Body of pancreas (tissue), 4 donors: Measurements from ENCODE around the gene MRI1. TPM values are rescaled to one million over a fixed set of nuclear protein-coding genes. Genes with fewer than 3 reads are reported as not detected.

Experiments
- ATAC-seq: fragments of 150-250 bp; one replicate; pipeline ENCODE4 v1.9.1; 2016
- DNase-seq, 4 donors: peaks; one replicate each; pipeline ENCODE4 v3.0.0-alpha.2; 2019
- H3K27ac ChIP-seq, 4 donors: fragments of 200-600 bp; sonication (generic); 1 replicate in 3 of 4; 2 replicates in 1 of 4; pipeline versions ENCODE4 v1.5.1 to v1.6.1; 2016 to 2019; ENCODE audit warnings: mild to moderate bottlenecking in 1 of 4, mixed read lengths in 1 of 4, moderate library complexity in 1 of 4
- H3K27me3 ChIP-seq, 2 donors: fragments of 200-600 bp; sonication (generic); one replicate each; pipeline ENCODE4 v1.6.0; 2016; ENCODE audit warnings: mild to moderate bottlenecking in 1 of 2
- H3K36me3 ChIP-seq, 2 donors: fragments of 200-600 bp; sonication (generic); replicated peaks in 1 of 2; 2 replicates each; pipeline ENCODE4 v1.5.1; 2016; ENCODE audit warnings: low read depth in 2 of 2; ENCODE audit not compliant: insufficient read depth in 1 of 2
- H3K4me1 ChIP-seq: fragments of 200-600 bp; sonication (generic); one replicate; pipeline ENCODE4 v1.6.0; 2016
- H3K4me3 ChIP-seq, 2 donors: fragments of 200-600 bp; sonication (generic); 1 replicate in 1 of 2; 2 replicates in 1 of 2; pipeline ENCODE4 v1.5.1; 2016 to 2019
- H3K9me3 ChIP-seq, 3 donors: fragments of 200-600 bp; sonication (generic); 1 replicate in 2 of 3; 2 replicates in 1 of 3; pipeline ENCODE4 v1.5.1; 2016
- CTCF ChIP-seq, 7 experiments: fragments of 450-650 bp in 4 of 7; fragments of 200-600 bp in 3 of 7; sonication (generic) in 3 of 7; IDR thresholded peaks; one replicate each; pipeline ENCODE4 v1.5.1; 2016 to 2019; ENCODE audit warnings: antibody characterized with exemption in 7 of 7
- POLR2A ChIP-seq, 3 donors: fragments of 450-650 bp; IDR thresholded peaks; one replicate each; pipeline ENCODE4 v1.6.1; 2016; ENCODE audit warnings: antibody characterized with exemption in 3 of 3, mild to moderate bottlenecking in 2 of 3
- WGBS, 2 donors: methylation state at CpG; one replicate each; pipeline ENCODE4 v1.1.5; 2017; 5-methylcytosine and 5-hydroxymethylcytosine counted together
- intact Hi-C: fragments of 100-400 bp; cut with DNase I; formaldehyde crosslinking; loops from one replicate; pipeline ENCODE4 v1.15.1; 2023
- total RNA-seq, 2 donors: library from RNA; depleted of rRNA; stranded (reverse); fragments of >200 nt; gene quantifications; one replicate each; pipeline ENCODE4 v1.1.0, GENCODE V29; 2016

MRI1 gene
- total RNA-seq, 2 donors from 2014 or later, result 69.0 to 82.7 TPM

DNA sequence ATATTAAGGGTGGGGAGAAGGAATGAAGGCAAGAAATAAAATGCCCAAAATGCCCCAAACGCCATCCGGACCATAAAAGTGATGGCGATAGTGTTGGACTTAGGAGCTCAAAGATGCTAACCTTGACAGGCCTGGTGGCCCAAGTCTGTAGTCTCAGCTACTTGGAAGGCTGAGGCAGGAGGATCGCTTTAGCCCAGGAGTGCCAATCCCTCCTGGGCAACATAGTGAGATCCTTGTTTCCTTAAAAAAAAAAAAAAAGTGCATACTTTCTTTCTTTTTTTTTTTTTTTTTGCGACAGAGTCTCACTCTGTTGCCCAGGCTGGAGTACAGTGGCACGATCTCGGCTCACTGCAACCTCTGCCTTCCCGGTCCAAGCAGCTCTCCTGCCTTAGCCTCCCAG is 32.0 kb upstream of the MRI1 start:
- no peaks in the 10 kb centered on the region for H3K36me3 ChIP-seq
- H3K27me3 ChIP-seq, result no peaks in the 10 kb centered on the region
- peak overlapping the region in 1 of 2 donors; percentile 13 for H3K4me3 ChIP-seq
- TF ChIP-seq POLR2A (IDR thresholded peaks at IDR 0.05) (no peak), CTCF (IDR thresholded peaks at IDR 0.05) (no peak)
- H3K27ac ChIP-seq, result no peak overlapping the region
- intact Hi-C loops, result no loop called here
- H3K9me3 ChIP-seq, result no peaks in the 10 kb centered on the region
- 84 to 90% methylated on average over 6 to 8 of the region's 8 CpGs for WGBS, 2 donors
- ATAC-seq (no peak), DNase-seq (no peak)
- H3K4me1 ChIP-seq, result peaks cover 19% of the 10 kb centered on the region

- Histone ChIP-seq H3K9me3 (no peaks in the 10 kb centered on the region), H3K4me3 (no peak overlapping the region), H3K36me3 (no peaks in the 10 kb centered on the region), H3K27ac (no peak overlapping the region), H3K4me1 (peaks cover 19% of the 10 kb centered on the region), H3K27me3 (no peaks in the 10 kb centered on the region)
- DNase-seq, result no peak
- ATAC-seq, result no peak
- TF ChIP-seq POLR2A (IDR thresholded peaks at IDR 0.05) (no peak), CTCF (IDR thresholded peaks at IDR 0.05) (no peak)
- 73 to 82% methylated on average over 2 of the region's 2 CpGs for WGBS, 2 donors
- intact Hi-C loops, result no loop called here
These were observed 29.6 kb upstream of the MRI1 start for GRCh38 chr19:13734751-13735150.

- no peaks in the 10 kb centered on the region for H3K9me3 ChIP-seq
- TF ChIP-seq POLR2A (IDR thresholded peaks at IDR 0.05) (no peak), CTCF (IDR thresholded peaks at IDR 0.05) (no peak)
- no peak overlapping the region for H3K27ac ChIP-seq
- no peaks in the 10 kb centered on the region for H3K4me1 ChIP-seq
- DNase-seq (no peak), ATAC-seq (no peak)
- no peak overlapping the region for H3K4me3 ChIP-seq
- no peaks in the 10 kb centered on the region for H3K36me3 ChIP-seq
- intact Hi-C loops, result no loop called here
- no peaks in the 10 kb centered on the region for H3K27me3 ChIP-seq
- 42 to 76% methylated on average over 1 of the region's 1 CpG for WGBS, 2 donors
These were observed 26.2 kb upstream of the MRI1 start for GRCh38 chr19:13738073-13738472.

- Histone ChIP-seq H3K4me3 (no peak overlapping the region), H3K27ac (no peak overlapping the region), H3K4me1 (no peaks in the 10 kb centered on the region), H3K9me3 (no peaks in the 10 kb centered on the region), H3K36me3 (no peaks in the 10 kb centered on the region), H3K27me3 (no peaks in the 10 kb centered on the region)
- ATAC-seq (no peak), DNase-seq (no peak)
- 85% methylated on average over 2 of the region's 2 CpGs for WGBS, 2 donors
- TF ChIP-seq CTCF (IDR thresholded peaks at IDR 0.05) (no peak), POLR2A (IDR thresholded peaks at IDR 0.05) (no peak)
- intact Hi-C loops, result no loop called here
These were observed 22.4 kb upstream of the MRI1 start for GRCh38 chr19:13741893-13742292.

GRCh38 chr19:13742756-13743155 is 21.6 kb upstream of the MRI1 start:
- H3K36me3 ChIP-seq, result no peaks in the 10 kb centered on the region
- no peaks in the 10 kb centered on the region for H3K9me3 ChIP-seq
- WGBS, 2 donors, result 68 to 75% methylated on average over 1 of the region's 1 CpG
- DNase-seq (no peak), ATAC-seq (no peak)
- no peak overlapping the region for H3K27ac ChIP-seq
- intact Hi-C loops, result no loop called here
- no peak overlapping the region for H3K4me3 ChIP-seq
- no peaks in the 10 kb centered on the region for H3K27me3 ChIP-seq
- no peak for TF ChIP-seq CTCF (IDR thresholded peaks at IDR 0.05)
- no peak for TF ChIP-seq POLR2A (IDR thresholded peaks at IDR 0.05)
- peaks cover 4% of the 10 kb centered on the region for H3K4me1 ChIP-seq
